HCT116 (cell line): ENCODE results near the gene ADAMTS3. TPM values are rescaled to one million over a fixed set of nuclear protein-coding genes. Genes with fewer than 3 reads are reported as not detected.

ENCODE experiments used
- ATAC-seq: fragments of 200-7000 bp; cut with Tn5 transposase; 2 replicates; pipeline ENCODE4 v1.9.1; 2020; ENCODE audit warnings: mild to moderate bottlenecking, moderate library complexity
- BruUV-seq: library from RNA; stranded (reverse); fragments of 400-500 nt; replicated peaks from 2 replicates; lab custom pipeline; 2021; lab: Mats Ljungman, UMichigan
- CTCF ChIA-PET: fragments of 300-600 bp; sonication (Branson Sonifier 250); formaldehyde crosslinking; loops from one replicate; lab custom pipeline; 2021; ENCODE audit warnings: antibody characterized with exemption; lab: Charles Lee
- POLR2A ChIA-PET: fragments of 300-600, 350-600 bp; sonication (Branson Sonifier 250); formaldehyde crosslinking; loops from one replicate; lab custom pipeline; 2021; ENCODE audit warnings: antibody characterized with exemption; lab: Charles Lee
- RAD21 ChIA-PET, 2 experiments: fragments of 300-600 bp; sonication (Branson Sonifier 250); formaldehyde crosslinking; loops; one replicate each; lab custom pipeline; 2023; ENCODE audit warnings: low total read pairs in 2 of 2; ENCODE audit not compliant: uncharacterized antibody in 2 of 2, unreplicated experiment in 2 of 2, low non-redundant PET in 1 of 2; lab: Charles Lee
- DNase-seq: peaks from one replicate; pipeline ENCODE4 v3.0.0-alpha.2; 2010; ENCODE audit warnings: low read depth, low spot score
- H2AFZ ChIP-seq: fragments of 200-600 bp; shearing (Covaris generic), sonication (generic); 2 replicates; pipeline ENCODE4 v1.6.1; 2017; ENCODE audit warnings: low read depth, mixed run types, mixed read lengths, antibody characterized with exemption, low read length; ENCODE audit not compliant: poor library complexity, severe bottlenecking
- H3K27ac ChIP-seq: 2 replicates; pipeline ENCODE4 v1.5.1; 2012; ENCODE audit warnings: low read depth, low read length
- H3K27me3 ChIP-seq: fragments of 200-600 bp; sonication (generic); 2 replicates; pipeline ENCODE4 v1.6.1; 2016; ENCODE audit warnings: mixed run types, low read length, mixed read lengths; ENCODE audit not compliant: insufficient read depth
- H3K36me3 ChIP-seq, 2 experiments: fragments of 200-500 bp in 1 of 2; fragments of 200-600 bp in 1 of 2; sonication (Bioruptor generic) in 1 of 2; sonication (generic) in 1 of 2; 2 replicates each; pipeline versions ENCODE4 v1.5.1 to v1.6.1; 2014 to 2016; ENCODE audit warnings: low read length in 2 of 2, inconsistent platforms in 1 of 2, mixed read lengths in 1 of 2, mixed run types in 1 of 2; ENCODE audit not compliant: insufficient read depth in 2 of 2, control insufficient read depth in 1 of 2
- H3K4me1 ChIP-seq, 2 experiments: fragments of 200-600 bp in 1 of 2; sonication (generic) in 1 of 2; 2 replicates each; pipeline versions ENCODE4 v1.5.1 to v1.6.1; 2012 to 2017; ENCODE audit warnings: low read length in 2 of 2, inconsistent platforms in 1 of 2, mild to moderate bottlenecking in 1 of 2, mixed read lengths in 1 of 2, mixed run types in 1 of 2, moderate library complexity in 1 of 2; ENCODE audit not compliant: insufficient read depth in 2 of 2, control insufficient read depth in 1 of 2
- H3K4me2 ChIP-seq: fragments of 200-600 bp; sonication (generic); 2 replicates; pipeline ENCODE4 v1.6.1; 2017; ENCODE audit warnings: mixed run types, low read length, mixed read lengths
- H3K4me3 ChIP-seq, 2 experiments: fragments of 200-600 bp in 1 of 2; sonication (generic) in 1 of 2; replicated peaks in 1 of 2; 2 replicates each; pipeline ENCODE4 v1.5.1; 2011 to 2016; ENCODE audit warnings: low read length in 2 of 2, control low read depth in 1 of 2, low read depth in 1 of 2, mild to moderate bottlenecking in 1 of 2, mixed read lengths in 1 of 2, mixed run types in 1 of 2
- H3K79me2 ChIP-seq: fragments of 200-600 bp; sonication (generic); 2 replicates; pipeline ENCODE4 v1.6.1; 2017; ENCODE audit warnings: mild to moderate bottlenecking, mixed run types, low read length, moderate library complexity, mixed read lengths; ENCODE audit not compliant: insufficient read depth
- H3K9ac ChIP-seq: fragments of 200-600 bp; sonication (generic); 2 replicates; pipeline ENCODE4 v1.6.1; 2016; ENCODE audit warnings: low read length, mixed read lengths
- H3K9me2 ChIP-seq: fragments of 200-600 bp; sonication (generic), shearing (Covaris generic); 2 replicates; pipeline ENCODE4 v1.6.1; 2017; ENCODE audit warnings: mixed run types, mild to moderate bottlenecking, moderate library complexity; ENCODE audit not compliant: insufficient read depth
- H3K9me3 ChIP-seq, 2 experiments: fragments of 200-500 bp in 1 of 2; fragments of 200-600 bp in 1 of 2; sonication (Bioruptor generic) in 1 of 2; sonication (generic) in 1 of 2; 2 replicates each; pipeline ENCODE4 v1.6.1; 2014 to 2017; ENCODE audit warnings: low read length in 2 of 2, mixed read lengths in 2 of 2, inconsistent platforms in 1 of 2, low read depth in 1 of 2, mild to moderate bottlenecking in 1 of 2, mixed run types in 1 of 2, moderate library complexity in 1 of 2; ENCODE audit not compliant: control insufficient read depth in 1 of 2, insufficient read depth in 1 of 2
- H4K20me1 ChIP-seq: fragments of 200-600 bp; sonication (generic), shearing (Covaris generic); 2 replicates; pipeline ENCODE4 v1.6.1; 2017; ENCODE audit warnings: mixed run types, mild to moderate bottlenecking, moderate library complexity; ENCODE audit not compliant: insufficient read depth
- ATF3 ChIP-seq: IDR thresholded peaks from 2 replicates; pipeline ENCODE4 v1.6.1; 2012
- CBX3 ChIP-seq: IDR thresholded peaks from 2 replicates; pipeline ENCODE4 v1.6.1; 2012; ENCODE audit warnings: low read depth
- CEBPB ChIP-seq: IDR thresholded peaks from 2 replicates; pipeline ENCODE4 v1.6.1; 2012; ENCODE audit warnings: low read depth
- CTCF ChIP-seq, 3 experiments: fragments of 200-600 bp in 1 of 3; sonication (generic) in 1 of 3; IDR thresholded peaks in 2 of 3; conservative IDR thresholded peaks in 1 of 3; 2 replicates each; pipeline ENCODE4 v1.5.1; 2012 to 2017; ENCODE audit warnings: low read depth in 2 of 3, low read length in 2 of 3, antibody characterized with exemption in 1 of 3, borderline replicate concordance in 1 of 3, control low read depth in 1 of 3, mild to moderate bottlenecking in 1 of 3, mixed read lengths in 1 of 3, mixed run types in 1 of 3, moderate library complexity in 1 of 3; ENCODE audit not compliant: insufficient read depth in 1 of 3
- ELF1 ChIP-seq: IDR thresholded peaks from 2 replicates; pipeline ENCODE4 v1.6.1; 2012; ENCODE audit warnings: low read depth, borderline replicate concordance
- EZH2 ChIP-seq: fragments of 200-600 bp; sonication (generic); IDR thresholded peaks from 2 replicates; pipeline ENCODE4 v1.6.1; 2017; ENCODE audit warnings: antibody characterized with exemption, mixed run types
- EZH2phosphoT487 ChIP-seq: fragments of 200-600 bp; IDR thresholded peaks from 2 replicates; pipeline ENCODE4 v1.6.1; 2018; ENCODE audit warnings: antibody characterized with exemption, borderline replicate concordance
- POLR2A ChIP-seq: IDR thresholded peaks from 2 replicates; pipeline ENCODE4 v1.7.0; 2011; ENCODE audit warnings: borderline replicate concordance; ENCODE audit not compliant: insufficient read depth, insufficient read length; ENCODE audit errors: extremely low read depth
- POLR2AphosphoS5 ChIP-seq: IDR thresholded peaks from 2 replicates; pipeline ENCODE4 v1.6.1; 2011; ENCODE audit warnings: mild to moderate bottlenecking, low read depth, low read length, moderate library complexity
- SIN3A ChIP-seq: IDR thresholded peaks from 2 replicates; pipeline ENCODE4 v1.6.1; 2012; ENCODE audit warnings: low read depth
- SRF ChIP-seq: IDR thresholded peaks from 2 replicates; pipeline ENCODE4 v1.6.1; 2012; ENCODE audit warnings: low read depth
- TCF7L2 ChIP-seq: IDR thresholded peaks from 2 replicates; pipeline ENCODE4 v1.7.0; 2011; ENCODE audit warnings: borderline replicate concordance, inconsistent platforms; ENCODE audit not compliant: insufficient read depth, insufficient read length; ENCODE audit errors: extremely low read depth
- ZBTB33 ChIP-seq: IDR thresholded peaks from 2 replicates; pipeline ENCODE4 v1.6.1; 2011; ENCODE audit warnings: mild to moderate bottlenecking, low read length, moderate library complexity; ENCODE audit not compliant: insufficient replicate concordance; ENCODE audit errors: extremely low read depth
- ZNF274 ChIP-seq: fragments of 200-500 bp; sonication (Bioruptor generic); IDR thresholded peaks from 2 replicates; pipeline ENCODE4 v1.6.1; 2014; ENCODE audit warnings: mild to moderate bottlenecking, low read depth, low read length, inconsistent platforms
- intact Hi-C: fragments of 100-400 bp; cut with micrococcal nuclease; formaldehyde crosslinking; loops from 2 replicates; pipeline ENCODE4 v1.10.0; 2022
- total RNA-seq: library from RNA; stranded (reverse); gene quantifications from one replicate; pipeline ENCODE4 v1.2.1, GENCODE V29; 2021; ENCODE audit not compliant: unreplicated experiment

The ADAMTS3 gene
- total RNA-seq, 1 experiment from 2014 or later, result not detected

GRCh38 chr4:72564789-72565188, 4.2 kb downstream of the ADAMTS3 start:
- Histone ChIP-seq H3K36me3 (no peaks in the 10 kb centered on the region), H3K4me3 (no peak overlapping the region), H3K9me2 (no peaks in the 10 kb centered on the region), H2AFZ (no peak overlapping the region), H3K79me2 (no peaks in the 10 kb centered on the region), H3K9ac (no peak overlapping the region), H3K4me2 (no peak overlapping the region), H4K20me1 (no peaks in the 10 kb centered on the region), H3K9me3 (no peaks in the 10 kb centered on the region), H3K27me3 (no peaks in the 10 kb centered on the region), H3K4me1 (no peaks in the 10 kb centered on the region), H3K27ac (no peak overlapping the region)
- ChIA-PET RAD21 (no interaction called here), CTCF (no interaction called here), POLR2A (no interaction called here)
- BruUV-seq, result no TSS peak
- ATAC-seq (no peak), DNase-seq (no peak)
- TF ChIP-seq SRF, result no peak
- no peak for TF ChIP-seq EZH2phosphoT487
- TF ChIP-seq CTCF (IDR thresholded peaks at IDR 0.05 in 2 of 3, conservative IDR thresholded peaks at IDR 0.05 in 1 of 3; ENCODE audit: borderline replicate concordance in 1 of 3, insufficient read depth in 1 of 3, low read depth in 2 of 3, low read length in 2 of 3), result no peak
- no peak for TF ChIP-seq TCF7L2
- no peak for TF ChIP-seq CBX3
- TF ChIP-seq CEBPB, result no peak
- no peak for TF ChIP-seq EZH2
- TF ChIP-seq POLR2AphosphoS5, result no peak
- no peak for TF ChIP-seq ZBTB33
- no peak for TF ChIP-seq ATF3
- no peak for TF ChIP-seq SIN3A
- no peak for TF ChIP-seq POLR2A
- TF ChIP-seq ZNF274, result no peak
- no peak for TF ChIP-seq ELF1
- TF ChIP-seq, all 23 proteins: peak for 0
- intact Hi-C loops, result no loop called here
